Upper lobe of right lung (tissue), 1 donor: Measurements from ENCODE around the gene TRPM5. TPM values are rescaled to one million over a fixed set of nuclear protein-coding genes. Genes with fewer than 3 reads are reported as not detected.

ENCODE experiments used
- ATAC-seq: fragments of 200-7000 bp; cut with Tn5 transposase; one replicate; pipeline ENCODE4 v1.9.1; 2020; ENCODE audit warnings: mild to moderate bottlenecking, moderate library complexity
- DNase-seq: peaks from one replicate; pipeline ENCODE4 v3.0.0-alpha.2; 2020
- H3K27ac ChIP-seq: fragments of 200-600 bp; one replicate; pipeline ENCODE4 v1.8.0; 2022
- H3K27me3 ChIP-seq: fragments of 200-600 bp; one replicate; pipeline ENCODE4 v1.8.0; 2022; ENCODE audit warnings: mild to moderate bottlenecking
- H3K36me3 ChIP-seq: fragments of 200-600 bp; one replicate; pipeline ENCODE4 v1.8.0; 2022
- H3K4me1 ChIP-seq: fragments of 200-600 bp; one replicate; pipeline ENCODE4 v1.8.0; 2022
- H3K4me3 ChIP-seq: fragments of 200-600 bp; one replicate; pipeline ENCODE4 v1.8.0; 2022; ENCODE audit warnings: mild to moderate bottlenecking
- H3K9me3 ChIP-seq: fragments of 200-600 bp; one replicate; pipeline ENCODE4 v1.8.0; 2022
- CTCF ChIP-seq: fragments of 200-600 bp; IDR thresholded peaks from one replicate; pipeline ENCODE4 v1.8.0; 2022; ENCODE audit warnings: antibody characterized with exemption
- intact Hi-C: fragments of 100-400 bp; cut with DNase I; formaldehyde crosslinking; loops from one replicate; pipeline ENCODE4 v1.11.0; 2022
- total RNA-seq: library from RNA; stranded (reverse); fragmentation: NEBNext Ultra II Directional; extraction: Animal tissue kit (Norgen Biotek cat#: 25700); gene quantifications from one replicate; pipeline ENCODE4 v1.2.1, GENCODE V29; 2021
- donor health status: DM: no; HTN: yes; CAD: no; lungs with severe emphysema.

TRPM5 gene
- total RNA-seq, 1 donor from 2014 or later, result not detected

GRCh38 chr11:2406451-2406850 lies 37.9 kb downstream of the TRPM5 start:
- H3K9me3 ChIP-seq, result no peaks in the 10 kb centered on the region
- no peak overlapping the region for H3K27ac ChIP-seq
- DNase-seq (no peak), ATAC-seq (no peak)
- peaks cover 16% of the 10 kb centered on the region for H3K36me3 ChIP-seq
- H3K4me1 ChIP-seq, result peaks cover 8% of the 10 kb centered on the region
- no peak overlapping the region for H3K4me3 ChIP-seq
- no peak for TF ChIP-seq CTCF
- H3K27me3 ChIP-seq, result peaks cover 5% of the 10 kb centered on the region
- intact Hi-C loops, result no loop called here

- H3K27me3 ChIP-seq, result no peaks in the 10 kb centered on the region
These were observed 39.5 kb downstream of the TRPM5 start for GRCh38 chr11:2404735-2405196.

GRCh38 chr11:2402890-2403645 lies 41.2 kb downstream of the TRPM5 start:
- Histone ChIP-seq H3K27ac (no peak overlapping the region), H3K27me3 (no peaks in the 10 kb centered on the region), H3K36me3 (peaks cover 21% of the 10 kb centered on the region), H3K4me1 (peaks cover 21% of the 10 kb centered on the region), H3K4me3 (no peak overlapping the region), H3K9me3 (no peaks in the 10 kb centered on the region)
- no peak for ATAC-seq
- intact Hi-C loops, result no loop called here
- TF ChIP-seq CTCF, result no peak
- DNase-seq, result no peak

More at GRCh38 chr11:2404735-2405196, 39.5 kb downstream of the TRPM5 start:
- intact Hi-C loops, result no loop called here
- H3K27ac ChIP-seq, result no peak overlapping the region
- no peak for DNase-seq
- no peak overlapping the region for H3K4me3 ChIP-seq
- ATAC-seq, result no peak
- peaks cover 16% of the 10 kb centered on the region for H3K36me3 ChIP-seq
- no peak for TF ChIP-seq CTCF
- no peaks in the 10 kb centered on the region for H3K9me3 ChIP-seq
- H3K4me1 ChIP-seq, result peaks cover 11% of the 10 kb centered on the region

GRCh38 chr11:2402106-2402505 lies 42.2 kb downstream of the TRPM5 start:
- no peak overlapping the region for H3K27ac ChIP-seq
- no peak for TF ChIP-seq CTCF
- no peaks in the 10 kb centered on the region for H3K27me3 ChIP-seq
- H3K9me3 ChIP-seq, result no peaks in the 10 kb centered on the region
- H3K36me3 ChIP-seq, result peaks cover 30% of the 10 kb centered on the region
- intact Hi-C loops, result no loop called here
- DNase-seq (no peak), ATAC-seq (no peak)
- peaks cover 21% of the 10 kb centered on the region for H3K4me1 ChIP-seq
- no peak overlapping the region for H3K4me3 ChIP-seq

GRCh38 chr11:2401436-2401984 lies 42.8 kb downstream of the TRPM5 start:
- ATAC-seq (no peak), DNase-seq (no peak)
- Histone ChIP-seq H3K9me3 (no peaks in the 10 kb centered on the region), H3K4me3 (peak overlapping the region; percentile 99), H3K27me3 (no peaks in the 10 kb centered on the region), H3K4me1 (peaks cover 21% of the 10 kb centered on the region), H3K27ac (peak overlapping the region; percentile 89), H3K36me3 (peaks cover 36% of the 10 kb centered on the region)
- intact Hi-C loops, result no loop called here
- TF ChIP-seq CTCF, result no peak
